GM12875 (cell line): ENCODE measurements around the gene FOXP3.
"Not testable (repeated sequence)": the region's sequence is repeated elsewhere in the genome, so short reads cannot be mapped to it uniquely, and the experiment has no call there.

Source experiments
- H3K4me3 ChIP-seq: one replicate; pipeline ENCODE4 v1.5.1; 2011; ENCODE audit warnings: low read depth, low read length, control low read depth
- CTCF ChIP-seq: IDR thresholded peaks from 2 replicates; pipeline ENCODE4 v1.5.1; 2011; ENCODE audit warnings: low read depth, mild to moderate bottlenecking, control low read depth, inconsistent platforms, low read length, moderate library complexity, borderline replicate concordance; ENCODE audit not compliant: insufficient read depth

The FOXP3 gene

GRCh38 chrX:49264460-49264859 is at the start of gene FOXP3:
FOXP3 (minus strand) TSS chrX:49264710; CDS start chrX:49258505, 6,205 bp downstream.
- no peak for TF ChIP-seq CTCF
- H3K4me3 ChIP-seq: no peak within 1 kb of the TSS

GRCh38 chrX:49312176-49312575 is 47.7 kb upstream of the FOXP3 start:
- no peak for TF ChIP-seq CTCF

GRCh38 chrX:49310371-49310770 is 45.9 kb upstream of the FOXP3 start:
- no peak overlapping the region for H3K4me3 ChIP-seq

More at GRCh38 chrX:49312176-49312575, 47.7 kb upstream of the FOXP3 start:
- H3K4me3 ChIP-seq: no peak overlapping the region

GRCh38 chrX:49309401-49309981 is 45.0 kb upstream of the FOXP3 start:
- no peak for TF ChIP-seq CTCF
- H3K4me3 ChIP-seq: no peak overlapping the region

More at GRCh38 chrX:49310371-49310770, 45.9 kb upstream of the FOXP3 start:
- TF ChIP-seq CTCF: no peak

GRCh38 chrX:49308604-49309269 is 44.2 kb upstream of the FOXP3 start:
- no peak overlapping the region for H3K4me3 ChIP-seq
- no peak for TF ChIP-seq CTCF

- not testable (repeated sequence) for H3K4me3 ChIP-seq
Measured at GRCh38 chrX:49307775-49308174, 43.3 kb upstream of the FOXP3 start.

- no peak within 1 kb of the TSS for H3K4me3 ChIP-seq
- no peak for TF ChIP-seq CTCF
Measured at GRCh38 chrX:49303346-49303745, 38.8 kb upstream of the FOXP3 start, which contains the start of gene GAGE10. GAGE10 (plus strand) TSS chrX:49303646; CDS start chrX:49304860, 1,214 bp downstream.
